ENCODE measurements around the gene TDRD12. TPM values are rescaled to one million over a fixed set of nuclear protein-coding genes. Genes with fewer than 3 reads are reported as not detected.

The TDRD12 gene
- total RNA-seq, 1 experiment from 2014 or later = 0.33 TPM

DNA sequence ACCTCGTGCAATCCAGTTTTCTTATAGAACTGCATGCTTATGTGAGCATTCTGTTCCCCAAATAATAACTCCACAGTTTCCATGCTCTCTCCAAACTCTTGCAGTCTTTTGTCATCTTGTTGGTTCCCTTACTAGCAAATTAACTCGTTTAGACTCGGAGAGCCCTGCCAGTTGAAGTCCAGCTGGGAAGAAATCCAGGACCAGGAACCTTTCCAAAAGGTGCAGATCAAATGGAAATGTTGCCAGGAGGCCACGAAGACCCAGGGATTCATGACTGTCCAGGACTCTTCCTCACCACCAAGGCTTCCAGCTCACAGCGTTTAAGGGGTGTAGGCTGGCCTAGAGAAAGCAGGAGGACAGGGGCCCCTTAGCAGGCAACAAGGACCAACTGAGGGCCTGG lies 2.1 kb upstream of the TDRD12 start:
- no peak for DNase-seq (ENCODE audit: low read depth, low spot score)
- H3K4me1 ChIP-seq (ENCODE audit: control insufficient read depth, insufficient read depth, low read length) = no peaks in the 10 kb centered on the region
- no peak overlapping the region for H3K4me3 ChIP-seq (ENCODE audit: low read depth in 2 of 2, low read length in 2 of 2)
- no peaks in the 10 kb centered on the region for H3K9me3 ChIP-seq (ENCODE audit: control insufficient read depth, insufficient read depth, low read depth, low read length)
- ChIA-PET CTCF (no interaction called here), POLR2A (no interaction called here)
- BruUV-seq (replicated peaks) = no TSS peak
- intact Hi-C loops (cut with micrococcal nuclease; ENCODE audit: unreplicated experiment) = no loop called here
- 0 out of 2 replicates have a peak, but pooled peaks have one; percentile 36 for ATAC-seq
- no peaks in the 10 kb centered on the region for H3K27me3 ChIP-seq (ENCODE audit: control insufficient read depth, insufficient read depth, low read length)
- TF ChIP-seq TCF7L2 (IDR thresholded peaks at IDR 0.05; ENCODE audit: low read depth, low read length) = no peak
- TF ChIP-seq POLR2AphosphoS5 (IDR thresholded peaks at IDR 0.05; ENCODE audit: low read depth, low read length) = no peak
- no peak for TF ChIP-seq SIN3A (IDR thresholded peaks at IDR 0.05; ENCODE audit: borderline replicate concordance, insufficient read depth, low read depth, low read length)
- TF ChIP-seq, protein P1, sequence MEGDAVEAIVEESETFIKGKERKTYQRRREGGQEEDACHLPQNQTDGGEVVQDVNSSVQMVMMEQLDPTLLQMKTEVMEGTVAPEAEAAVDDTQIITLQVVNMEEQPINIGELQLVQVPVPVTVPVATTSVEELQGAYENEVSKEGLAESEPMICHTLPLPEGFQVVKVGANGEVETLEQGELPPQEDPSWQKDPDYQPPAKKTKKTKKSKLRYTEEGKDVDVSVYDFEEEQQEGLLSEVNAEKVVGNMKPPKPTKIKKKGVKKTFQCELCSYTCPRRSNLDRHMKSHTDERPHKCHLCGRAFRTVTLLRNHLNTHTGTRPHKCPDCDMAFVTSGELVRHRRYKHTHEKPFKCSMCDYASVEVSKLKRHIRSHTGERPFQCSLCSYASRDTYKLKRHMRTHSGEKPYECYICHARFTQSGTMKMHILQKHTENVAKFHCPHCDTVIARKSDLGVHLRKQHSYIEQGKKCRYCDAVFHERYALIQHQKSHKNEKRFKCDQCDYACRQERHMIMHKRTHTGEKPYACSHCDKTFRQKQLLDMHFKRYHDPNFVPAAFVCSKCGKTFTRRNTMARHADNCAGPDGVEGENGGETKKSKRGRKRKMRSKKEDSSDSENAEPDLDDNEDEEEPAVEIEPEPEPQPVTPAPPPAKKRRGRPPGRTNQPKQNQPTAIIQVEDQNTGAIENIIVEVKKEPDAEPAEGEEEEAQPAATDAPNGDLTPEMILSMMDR (IDR thresholded peaks at IDR 0.05) = no peak
- no peak for TF ChIP-seq REST (IDR thresholded peaks at IDR 0.05; ENCODE audit: insufficient read depth in 1 of 2, low read depth in 2 of 2, low read length in 1 of 2)
- H3K36me3 ChIP-seq (ENCODE audit: control insufficient read depth, insufficient read depth, low read length) = peaks cover 8% of the 10 kb centered on the region; the same call in 1 of the 2 replicates
- in situ Hi-C loops (cut with HindIII; ENCODE audit: low pct_unique_long_range_greater_than_20kb, low sequenced_read_pairs) = no loop called here
- H3K27ac ChIP-seq (ENCODE audit: low read length) = no peak overlapping the region

GRCh38 chr19:32718286-32718685 lies 1.3 kb upstream of the TDRD12 start:
- DNase-seq (ENCODE audit: low read depth, low spot score) = no peak
- no peak overlapping the region for H3K27ac ChIP-seq (ENCODE audit: low read length)
- intact Hi-C loops (cut with micrococcal nuclease; ENCODE audit: unreplicated experiment) = no loop called here
- no peak for TF ChIP-seq REST (IDR thresholded peaks at IDR 0.05; ENCODE audit: insufficient read depth in 1 of 2, low read depth in 2 of 2, low read length in 1 of 2)
- 0 out of 2 replicates have a peak, but pooled peaks have one; percentile 40 for TF ChIP-seq POLR2AphosphoS5 (IDR thresholded peaks at IDR 0.05; ENCODE audit: low read depth, low read length)
- no peak for TF ChIP-seq TCF7L2 (IDR thresholded peaks at IDR 0.05; ENCODE audit: low read depth, low read length)
- TF ChIP-seq, protein P1 (IDR thresholded peaks at IDR 0.05) = no peak
- POLR2A ChIA-PET = interaction anchor here (0.6 kb wide), 1 partner anchor 309 kb away, joined by 11 read pairs; no protein-coding TSS in a partner anchor
- in situ Hi-C loops (cut with HindIII; ENCODE audit: low pct_unique_long_range_greater_than_20kb, low sequenced_read_pairs) = no loop called here
- no peaks in the 10 kb centered on the region for H3K4me1 ChIP-seq (ENCODE audit: control insufficient read depth, insufficient read depth, low read length)
- no peaks in the 10 kb centered on the region for H3K27me3 ChIP-seq (ENCODE audit: control insufficient read depth, insufficient read depth, low read length)
- H3K4me3 ChIP-seq (ENCODE audit: low read depth in 2 of 2, low read length in 2 of 2) = no peak overlapping the region
- CTCF ChIA-PET = interaction anchor here (0.6 kb wide), 1 partner anchor 73 kb away, joined by 4 read pairs; no protein-coding TSS in a partner anchor
- H3K36me3 ChIP-seq (ENCODE audit: control insufficient read depth, insufficient read depth, low read length) = peaks cover 5% of the 10 kb centered on the region; the same call in 1 of the 2 replicates
- ATAC-seq = no peak
- BruUV-seq (replicated peaks) = no TSS peak
- no peaks in the 10 kb centered on the region for H3K9me3 ChIP-seq (ENCODE audit: control insufficient read depth, insufficient read depth, low read depth, low read length)

Measured in Panc1 (cell line).